ENCODE data around the gene AOPEP.

GRCh38 chr9:94933511-94933828, 207.0 kb downstream of the AOPEP start:
- TF ChIP-seq CTCF (IDR thresholded peaks at IDR 0.05; ENCODE audit: low read length) (no peak), EZH2 (IDR thresholded peaks at IDR 0.05; ENCODE audit: borderline replicate concordance, low read length) (no peak)

Measured in OCI-LY1 (cell line).